HUES48 (cell line): Measurements from ENCODE around the gene RNGTT.
A peak's percentile ranks its signal among the peaks of the same experiment; 100 is the strongest.

ENCODE experiments used
- H3K27ac ChIP-seq: one replicate; pipeline ENCODE4 v1.7.0; 2013; ENCODE audit warnings: low read depth, low read length, inconsistent platforms
- H3K27me3 ChIP-seq: 2 replicates; pipeline ENCODE4 v1.6.1; 2013; ENCODE audit warnings: mild to moderate bottlenecking, low read length; ENCODE audit not compliant: control insufficient read depth, insufficient read depth
- H3K36me3 ChIP-seq: 2 replicates; pipeline ENCODE4 v1.6.1; 2013; ENCODE audit warnings: low read length; ENCODE audit not compliant: control insufficient read depth, insufficient read depth
- H3K4me1 ChIP-seq: 2 replicates; pipeline ENCODE4 v1.6.1; 2013; ENCODE audit warnings: mild to moderate bottlenecking, low read length; ENCODE audit not compliant: control insufficient read depth, insufficient read depth
- H3K4me3 ChIP-seq: 2 replicates; pipeline ENCODE4 v1.5.1; 2013; ENCODE audit warnings: mild to moderate bottlenecking, low read depth, low read length
- H3K9ac ChIP-seq: 2 replicates; pipeline ENCODE4 v1.6.1; 2013; ENCODE audit warnings: mild to moderate bottlenecking, low read depth, low read length, moderate library complexity
- H3K9me3 ChIP-seq: 2 replicates; pipeline ENCODE4 v1.6.1; 2013; ENCODE audit warnings: low read length; ENCODE audit not compliant: control insufficient read depth, insufficient read depth

Gene RNGTT

GRCh38 chr6:88596801-88597200, 366.6 kb downstream of the RNGTT start:
- Histone ChIP-seq H3K4me3 (no peak overlapping the region), H3K27me3 (no peaks in the 10 kb centered on the region), H3K27ac (no peak overlapping the region), H3K36me3 (no peaks in the 10 kb centered on the region), H3K9me3 (no peaks in the 10 kb centered on the region), H3K9ac (no peak overlapping the region), H3K4me1 (no peaks in the 10 kb centered on the region; the same call in 1 of the 2 replicates)

- no peaks in the 10 kb centered on the region for H3K9me3 ChIP-seq
- H3K36me3 ChIP-seq = no peaks in the 10 kb centered on the region
- no peak overlapping the region for H3K4me3 ChIP-seq
- no peaks in the 10 kb centered on the region for H3K27me3 ChIP-seq
- H3K4me1 ChIP-seq = peaks cover 13% of the 10 kb centered on the region
- no peak overlapping the region for H3K9ac ChIP-seq
- no peak overlapping the region for H3K27ac ChIP-seq
These were observed 374.5 kb downstream of the RNGTT start for GRCh38 chr6:88588938-88589337.

GRCh38 chr6:88587150-88587520, 376.3 kb downstream of the RNGTT start:
- H3K27ac ChIP-seq = no peak overlapping the region
- H3K36me3 ChIP-seq = no peaks in the 10 kb centered on the region
- no peak overlapping the region for H3K4me3 ChIP-seq
- no peak overlapping the region for H3K9ac ChIP-seq
- no peaks in the 10 kb centered on the region for H3K27me3 ChIP-seq
- peaks cover 14% of the 10 kb centered on the region for H3K4me1 ChIP-seq
- no peaks in the 10 kb centered on the region for H3K9me3 ChIP-seq

- Histone ChIP-seq H3K4me3 (no peak overlapping the region), H3K4me1 (peaks cover 14% of the 10 kb centered on the region), H3K36me3 (no peaks in the 10 kb centered on the region), H3K9me3 (no peaks in the 10 kb centered on the region), H3K27ac (no peak overlapping the region), H3K9ac (no peak overlapping the region), H3K27me3 (no peaks in the 10 kb centered on the region)
These were observed 376.9 kb downstream of the RNGTT start for GRCh38 chr6:88586371-88587149.

- H3K4me1 ChIP-seq = peaks cover 14% of the 10 kb centered on the region
- H3K36me3 ChIP-seq = no peaks in the 10 kb centered on the region
- no peak overlapping the region for H3K4me3 ChIP-seq
- H3K9me3 ChIP-seq = no peaks in the 10 kb centered on the region
- no peak overlapping the region for H3K9ac ChIP-seq
- H3K27me3 ChIP-seq = no peaks in the 10 kb centered on the region
- H3K27ac ChIP-seq = no peak overlapping the region
These were observed 378.1 kb downstream of the RNGTT start for GRCh38 chr6:88585276-88585692.

GRCh38 chr6:88584581-88585275, 378.7 kb downstream of the RNGTT start:
- Histone ChIP-seq H3K36me3 (no peaks in the 10 kb centered on the region), H3K9me3 (no peaks in the 10 kb centered on the region), H3K27me3 (no peaks in the 10 kb centered on the region), H3K27ac (no peak overlapping the region), H3K9ac (no peak overlapping the region), H3K4me3 (no peak overlapping the region), H3K4me1 (peaks cover 14% of the 10 kb centered on the region)

- H3K36me3 ChIP-seq = no peaks in the 10 kb centered on the region
- H3K9ac ChIP-seq = no peak overlapping the region
- no peaks in the 10 kb centered on the region for H3K27me3 ChIP-seq
- no peak overlapping the region for H3K27ac ChIP-seq
- H3K4me3 ChIP-seq = no peak overlapping the region
- peaks cover 13% of the 10 kb centered on the region; the same call in 1 of the 2 replicates for H3K4me1 ChIP-seq
- no peaks in the 10 kb centered on the region for H3K9me3 ChIP-seq
These were observed 386.0 kb downstream of the RNGTT start for GRCh38 chr6:88577461-88577860.

- Histone ChIP-seq H3K9ac (no peak overlapping the region), H3K27ac (no peak overlapping the region), H3K9me3 (no peaks in the 10 kb centered on the region), H3K4me1 (peaks cover 13% of the 10 kb centered on the region; the same call in 1 of the 2 replicates), H3K4me3 (no peak overlapping the region), H3K27me3 (no peaks in the 10 kb centered on the region), H3K36me3 (no peaks in the 10 kb centered on the region)
These were observed 387.9 kb downstream of the RNGTT start for GRCh38 chr6:88575536-88575935.

- Histone ChIP-seq H3K4me3 (no peak overlapping the region), H3K36me3 (no peaks in the 10 kb centered on the region), H3K9me3 (peaks cover 9% of the 10 kb centered on the region; the same call in 1 of the 2 replicates), H3K27ac (peak overlapping the region; percentile 37), H3K27me3 (no peaks in the 10 kb centered on the region), H3K9ac (no peak overlapping the region), H3K4me1 (peaks cover 13% of the 10 kb centered on the region; the same call in 1 of the 2 replicates)
These were observed 388.8 kb downstream of the RNGTT start for GRCh38 chr6:88574651-88575050.

- H3K27me3 ChIP-seq = no peaks in the 10 kb centered on the region
These were observed 389.4 kb downstream of the RNGTT start for GRCh38 chr6:88574031-88574430.

GRCh38 chr6:88573561-88573960, 389.9 kb downstream of the RNGTT start:
- no peak overlapping the region for H3K27ac ChIP-seq
- H3K4me3 ChIP-seq = no peak overlapping the region
- H3K36me3 ChIP-seq = no peaks in the 10 kb centered on the region
- peaks cover 13% of the 10 kb centered on the region; the same call in 1 of the 2 replicates for H3K4me1 ChIP-seq
- peaks cover 14% of the 10 kb centered on the region; the same call in 1 of the 2 replicates for H3K9me3 ChIP-seq
- no peak overlapping the region for H3K9ac ChIP-seq
- H3K27me3 ChIP-seq = no peaks in the 10 kb centered on the region

More at GRCh38 chr6:88574031-88574430, 389.4 kb downstream of the RNGTT start:
- Histone ChIP-seq H3K36me3 (no peaks in the 10 kb centered on the region), H3K4me1 (peaks cover 13% of the 10 kb centered on the region; the same call in 1 of the 2 replicates), H3K27ac (peak overlapping the region; percentile 37), H3K9ac (no peak overlapping the region), H3K4me3 (no peak overlapping the region), H3K9me3 (peaks cover 13% of the 10 kb centered on the region; the same call in 1 of the 2 replicates)
